Ishikawa (cell line): ENCODE results near the gene LCP1.

Experiments used
- CEBPB ChIP-seq: IDR thresholded peaks from 2 replicates; pipeline ENCODE4 v1.6.1; 2012
- CREB1 ChIP-seq: IDR thresholded peaks from 2 replicates; pipeline ENCODE4 v1.6.1; 2012; ENCODE audit warnings: low read depth
- REST ChIP-seq: IDR thresholded peaks from 2 replicates; pipeline ENCODE4 v1.6.1; 2012; ENCODE audit warnings: low read depth, mild to moderate bottlenecking
- TAF1 ChIP-seq: IDR thresholded peaks from 2 replicates; pipeline ENCODE4 v1.6.1; 2012; ENCODE audit warnings: low read depth, mild to moderate bottlenecking
- TCF12 ChIP-seq: IDR thresholded peaks from 2 replicates; pipeline ENCODE4 v1.6.1; 2012; ENCODE audit warnings: low read depth
- YY1 ChIP-seq: IDR thresholded peaks from 2 replicates; pipeline ENCODE4 v1.6.1; 2012; ENCODE audit warnings: low read depth

- no peak for TF ChIP-seq YY1
- TF ChIP-seq TAF1: no peak
- TF ChIP-seq CREB1: no peak
- TF ChIP-seq TCF12: no peak
- TF ChIP-seq CEBPB: 0 out of 2 replicates have a peak, but pooled peaks have one; percentile 9
- no peak for TF ChIP-seq REST
These were observed 11.3 kb downstream of the LCP1 start for GRCh38 chr13:46170687-46171086.
